Activated naive CD4-positive, alpha-beta T cell treated with anti-CD3 and anti-CD28 coated beads, Interleukin-2, amount 50 U/mL, for 16 hours (primary cell): ENCODE data around the gene KRTAP2-2.

ENCODE experiments used
- DNase-seq: peaks from one replicate; pipeline ENCODE4 v3.0.0-alpha.2; 2020

Gene KRTAP2-2

DNA sequence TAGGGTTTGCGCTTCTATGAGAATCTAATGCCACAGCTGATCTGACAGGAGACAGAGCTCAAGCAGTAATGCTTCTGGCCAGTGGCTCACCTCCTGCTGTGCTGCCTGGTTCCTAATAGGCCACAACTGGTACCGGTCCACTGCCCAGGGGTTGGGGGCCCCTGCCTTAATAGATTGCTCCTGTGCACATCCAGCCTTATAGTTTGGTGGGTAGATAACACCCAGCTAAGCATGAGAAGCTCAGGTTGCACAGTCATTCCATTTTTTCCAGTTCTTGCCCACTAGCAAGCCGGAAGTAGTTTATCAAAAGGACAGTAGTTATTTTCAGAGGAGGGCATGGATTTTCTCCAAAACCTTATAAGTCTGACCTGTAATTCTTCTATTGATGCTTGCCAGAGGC is 35.6 kb downstream of the KRTAP2-2 start:
- DNase-seq = no peak

DNA sequence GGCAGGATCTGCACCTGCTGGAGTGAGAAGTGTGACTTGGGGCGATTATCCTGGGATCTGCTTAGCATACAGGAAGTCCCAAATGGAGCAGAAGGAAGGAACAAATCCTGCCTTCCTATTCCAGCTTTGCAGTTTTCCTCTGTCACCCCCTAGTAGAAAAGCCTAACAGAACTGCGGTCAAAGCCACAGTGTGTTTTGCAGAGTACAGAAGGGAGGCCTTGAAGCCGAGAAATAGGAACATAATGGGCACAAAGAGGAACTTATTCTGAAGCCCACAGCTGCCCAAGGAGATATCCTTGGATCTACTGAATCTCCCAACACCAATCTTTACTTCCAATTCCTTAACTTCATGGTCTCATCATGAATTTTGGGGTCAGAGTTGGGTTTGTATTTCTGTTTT is 36.5 kb downstream of the KRTAP2-2 start:
- DNase-seq = no peak

DNA sequence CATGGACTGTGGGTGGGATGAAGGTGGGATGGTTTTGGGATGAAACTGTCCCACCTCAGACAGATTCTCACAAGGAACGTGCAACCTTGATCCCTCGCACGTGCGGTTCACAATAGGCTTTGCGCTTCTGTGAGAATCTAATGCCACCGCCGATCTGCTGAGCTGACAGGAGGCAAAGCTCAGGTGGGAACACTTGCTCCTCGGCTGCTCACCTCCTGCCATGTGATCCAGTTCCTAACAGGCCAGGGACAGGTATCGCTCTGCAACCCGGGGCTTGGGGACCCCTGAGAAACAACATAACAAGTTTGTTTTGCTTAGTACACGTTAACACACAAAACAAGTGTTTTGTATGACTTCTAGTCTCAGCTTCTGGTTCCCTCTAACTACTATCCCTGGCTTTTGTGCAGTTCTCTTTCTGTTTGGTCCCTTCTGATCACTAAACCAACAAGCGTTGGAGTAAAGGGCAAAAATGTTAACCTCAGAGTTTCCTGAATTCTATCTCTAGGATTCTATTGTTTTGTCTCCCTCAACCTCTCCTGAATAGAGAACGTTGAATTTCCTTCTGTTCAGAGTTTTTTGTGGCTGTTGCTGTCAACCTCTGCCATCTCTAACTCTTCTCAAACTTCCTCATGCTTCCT is 38.3 kb downstream of the KRTAP2-2 start:
- DNase-seq = no peak

DNA sequence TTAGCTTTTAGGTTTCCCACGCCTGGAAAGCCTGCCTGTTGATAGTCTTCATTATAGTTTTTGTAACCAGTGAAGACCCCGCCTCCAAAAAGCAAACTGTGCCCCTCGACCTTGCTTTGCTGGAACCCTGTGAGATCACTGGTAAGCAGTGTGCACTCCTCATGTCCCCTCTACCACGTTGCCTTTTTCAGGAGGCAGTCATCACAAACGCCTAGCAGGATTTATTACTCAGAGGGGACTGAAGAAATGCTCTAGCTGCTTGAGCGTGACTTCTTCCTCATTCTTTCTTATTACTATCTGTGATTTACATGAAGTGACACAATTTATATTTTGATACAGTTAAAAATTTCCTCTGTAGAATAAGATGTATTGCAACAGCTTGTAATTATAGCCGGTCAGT is 39.6 kb downstream of the KRTAP2-2 start:
- no peak for DNase-seq

DNA sequence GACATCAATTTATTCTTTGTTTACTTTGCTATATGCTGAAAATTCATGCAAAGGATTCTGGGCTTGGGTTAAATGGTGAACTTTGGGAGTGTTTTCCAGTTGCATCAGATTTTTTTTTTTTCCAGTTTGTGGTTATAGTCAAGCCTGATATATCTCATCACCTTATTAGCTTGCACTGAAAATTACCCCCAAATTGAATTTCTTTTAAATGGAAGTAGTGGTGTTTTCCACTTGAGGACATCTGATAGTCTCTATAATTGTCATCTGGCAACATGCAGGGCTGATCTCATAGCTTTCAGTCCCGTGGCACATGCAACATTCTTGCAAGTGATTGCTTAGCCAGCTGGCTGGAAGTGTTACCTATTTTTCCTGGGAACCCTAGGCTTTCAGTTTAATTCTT is 41.4 kb downstream of the KRTAP2-2 start:
- no peak for DNase-seq

DNA sequence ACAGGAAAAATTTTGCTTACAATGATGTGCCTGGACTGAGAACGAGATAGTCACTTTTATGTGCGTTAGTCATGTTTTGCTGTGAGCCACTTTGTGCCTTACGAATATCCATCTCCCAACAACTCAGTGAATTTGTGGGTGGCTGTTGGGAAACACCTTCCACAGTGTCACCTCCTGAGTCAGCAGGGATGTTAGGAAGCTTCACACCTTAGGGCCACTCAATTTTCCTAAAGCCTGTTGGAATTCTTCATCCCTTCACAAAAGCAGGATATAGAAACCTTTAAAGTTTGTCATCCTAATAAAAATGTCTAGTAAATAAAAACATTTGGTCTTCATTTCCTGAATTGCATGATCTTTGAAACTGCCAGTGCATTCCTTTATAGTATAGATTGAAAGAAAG is 41.8 kb downstream of the KRTAP2-2 start:
- no peak for DNase-seq

DNA sequence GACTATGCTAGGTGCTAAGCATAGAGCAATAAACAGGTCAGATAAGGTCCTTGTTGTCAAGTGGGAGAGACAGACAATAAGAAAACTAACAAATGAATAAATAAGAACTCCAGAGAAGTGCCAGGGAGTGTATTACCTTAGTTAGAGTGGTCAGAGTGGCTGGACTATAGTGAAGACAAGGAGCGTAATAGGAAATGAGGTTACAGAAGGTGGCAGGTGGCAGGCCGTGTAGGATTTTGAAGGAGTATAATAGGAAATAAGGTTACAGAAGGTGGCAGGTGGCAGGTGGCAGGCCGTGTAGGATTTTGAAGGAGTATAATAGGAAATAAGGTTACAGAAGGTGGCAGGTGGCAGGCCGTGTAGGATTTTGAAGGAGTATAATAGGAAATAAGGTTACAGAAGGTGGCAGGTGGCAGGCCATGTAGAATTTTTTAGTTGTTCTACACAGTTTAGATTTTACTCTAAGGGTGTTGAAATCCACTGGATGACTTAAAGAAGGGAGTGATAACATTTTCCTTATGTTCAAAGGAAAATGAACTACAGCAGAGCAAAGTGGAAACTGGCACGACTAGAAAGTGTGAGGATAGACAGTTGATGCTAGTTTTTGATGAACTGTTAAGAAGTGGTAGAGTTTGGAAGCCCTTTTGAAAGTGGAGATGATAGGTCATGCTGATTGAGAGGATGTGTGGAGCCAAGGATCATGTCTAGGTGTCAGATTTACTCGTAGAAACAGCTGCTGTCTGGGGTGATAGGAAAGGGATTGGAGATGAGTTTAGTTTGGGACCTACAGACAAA is 42.5 kb downstream of the KRTAP2-2 start:
- DNase-seq = no peak

DNA sequence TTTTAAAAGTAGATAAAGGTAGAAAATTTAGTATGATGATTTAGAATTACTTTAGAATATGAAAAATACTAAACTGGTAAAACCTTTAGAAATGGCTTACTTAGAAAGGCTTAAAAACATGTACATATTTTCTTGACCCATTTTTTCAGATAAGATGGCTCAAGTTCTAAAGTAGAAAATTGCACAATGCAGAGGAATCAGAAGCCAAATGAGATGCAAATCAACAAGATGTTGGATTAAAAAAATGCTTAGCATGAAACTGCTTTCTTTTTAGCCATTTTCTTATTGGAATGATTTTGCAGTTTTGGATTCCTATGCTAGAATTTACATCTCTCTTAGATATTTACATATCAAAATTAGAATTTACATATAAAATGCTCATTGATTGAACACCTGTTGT is 44.6 kb downstream of the KRTAP2-2 start:
- no peak for DNase-seq

DNA sequence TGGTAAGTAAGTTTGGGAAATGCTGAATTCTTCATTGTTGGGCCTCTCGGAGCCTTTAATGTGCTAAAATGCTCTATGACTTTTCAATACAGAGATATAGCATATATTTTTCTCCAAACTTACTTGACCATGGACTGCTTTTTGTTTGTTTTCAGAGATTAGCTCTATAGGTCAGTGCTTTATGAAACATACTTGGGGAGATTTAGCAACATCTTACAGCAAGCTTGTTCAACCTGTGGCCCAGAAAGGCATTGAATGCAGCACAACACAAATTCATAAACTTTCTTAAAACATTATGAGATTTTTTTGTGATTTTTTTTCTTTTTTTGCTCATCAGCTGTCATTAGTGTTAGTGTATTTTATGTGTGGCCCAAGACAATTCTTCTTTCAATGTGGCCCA is 45.1 kb downstream of the KRTAP2-2 start:
- no peak for DNase-seq

DNA sequence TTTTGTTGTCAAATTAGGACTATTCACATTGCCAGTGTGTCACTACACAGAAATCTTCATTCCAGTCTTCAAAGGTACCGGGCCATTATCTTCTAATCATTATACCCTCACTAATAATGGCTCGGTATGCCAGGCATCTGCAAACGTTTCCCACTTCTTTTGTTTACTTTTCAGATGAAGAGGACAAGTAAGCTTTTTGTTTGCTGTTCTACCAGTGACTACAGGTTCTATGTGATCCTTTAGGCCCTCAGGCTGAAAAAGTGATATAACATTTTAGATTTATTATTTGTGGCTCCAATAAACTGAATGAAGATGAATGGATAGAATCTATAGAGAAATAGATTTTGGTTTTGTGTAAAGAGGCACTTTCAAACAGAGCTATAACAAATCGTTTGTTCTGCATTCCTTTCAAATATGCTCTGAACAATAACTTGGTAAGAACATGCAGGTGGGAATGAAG is 45.7 kb downstream of the KRTAP2-2 start:
- DNase-seq = no peak

DNA sequence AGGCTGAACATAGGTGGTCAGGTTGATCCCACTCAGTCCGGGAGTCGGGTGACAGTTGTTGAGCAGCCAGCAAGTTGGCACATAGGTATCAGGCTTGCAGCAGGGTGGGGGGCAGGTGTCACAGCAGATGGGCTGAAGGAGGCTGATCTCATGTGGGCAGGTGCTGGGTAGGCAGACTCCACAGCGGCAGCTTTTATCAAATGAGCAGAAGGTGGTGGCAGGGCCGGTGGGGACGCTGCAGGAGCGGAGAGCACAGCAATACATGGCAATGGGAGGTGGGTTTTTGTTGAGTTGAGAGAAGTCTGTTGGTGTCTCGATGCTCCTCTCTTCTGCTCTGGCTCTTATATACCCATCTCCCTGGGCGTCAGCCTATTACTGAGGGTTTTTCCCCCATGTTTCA is 46.2 kb downstream of the KRTAP2-2 start, which contains the start of gene KRTAP3-1:
Gene KRTAP3-1, minus strand, starts transcription at position 318 of the 400 bp plus-strand sequence. Its CDS starts 54 bp downstream, at position 264.
- no peak for DNase-seq
